Transverse colon (tissue), 4 donors: Measurements from ENCODE around the gene USP48. TPM values are rescaled to one million over a fixed set of nuclear protein-coding genes. Genes with fewer than 3 reads are reported as not detected.

Source experiments
- DNase-seq: peaks from one replicate; pipeline ENCODE4 v3.0.0-alpha.2; 2019
- H3K27ac ChIP-seq, 4 donors: fragments of 200-600 bp; sonication (generic); 2 replicates each; pipeline ENCODE4 v1.5.1; 2016 to 2018; ENCODE audit warnings: inconsistent platforms in 4 of 4
- H3K27me3 ChIP-seq: fragments of 200-600 bp; sonication (generic); 2 replicates; pipeline ENCODE4 v1.5.1; 2017; ENCODE audit warnings: inconsistent platforms
- H3K36me3 ChIP-seq, 4 donors: fragments of 200-600 bp; sonication (generic); 2 replicates each; pipeline ENCODE4 v1.5.1; 2017 to 2019; ENCODE audit warnings: inconsistent platforms in 4 of 4
- H3K4me1 ChIP-seq, 4 donors: fragments of 200-600 bp; sonication (generic); 2 replicates each; pipeline ENCODE4 v1.5.1; 2017 to 2020; ENCODE audit warnings: inconsistent platforms in 4 of 4
- H3K4me3 ChIP-seq, 4 donors: fragments of 200-600 bp; sonication (generic); 1 replicate in 1 of 4; 2 replicates in 3 of 4; pipeline versions ENCODE4 v1.5.1 to v1.6.1; 2017 to 2019; ENCODE audit warnings: inconsistent platforms in 4 of 4
- H3K9me3 ChIP-seq, 2 donors: fragments of 200-600 bp; sonication (generic); 2 replicates each; pipeline ENCODE4 v1.5.1; 2017 to 2019; ENCODE audit warnings: inconsistent platforms in 2 of 2
- CTCF ChIP-seq, 5 experiments: fragments of 200-600 bp in 3 of 5; fragments of 450-650 bp in 2 of 5; sonication (generic) in 3 of 5; IDR thresholded peaks; 1 replicate in 2 of 5; 2 replicates in 3 of 5; pipeline ENCODE4 v1.5.1; 2016 to 2017; ENCODE audit warnings: antibody characterized with exemption in 5 of 5, inconsistent platforms in 3 of 5, mild to moderate bottlenecking in 2 of 5, moderate library complexity in 1 of 5
- EP300 ChIP-seq: sonication (generic); formaldehyde crosslinking; IDR thresholded peaks from one replicate; pipeline ENCODE4 v1.6.1; 2017; ENCODE audit warnings: antibody characterized with exemption, low read depth
- POLR2A ChIP-seq: fragments of 450-650 bp; IDR thresholded peaks from one replicate; pipeline ENCODE4 v1.6.1; 2016; ENCODE audit warnings: antibody characterized with exemption, mild to moderate bottlenecking, moderate library complexity
- POLR2AphosphoS5 ChIP-seq, 3 donors: sonication (generic); formaldehyde crosslinking; IDR thresholded peaks; one replicate each; pipeline ENCODE4 v1.6.1; 2016; ENCODE audit warnings: antibody characterized with exemption in 3 of 3
- WGBS, 2 donors: methylation state at CpG; one replicate each; pipeline ENCODE4 v1.1.5; 2018; ENCODE audit warnings: low coverage in 1 of 2; 5-methylcytosine and 5-hydroxymethylcytosine counted together
- in situ Hi-C, 4 donors: fragments of 200-750 bp; cut with MboI; loops; one replicate each; pipeline versions ENCODE4 v1.15.0 to v1.15.1; 2017; ENCODE audit warnings: low sequenced_read_pairs in 3 of 4, low pct_ligation_motif_present in 1 of 4, low pct_unique_long_range_greater_than_20kb in 1 of 4
- intact Hi-C: fragments of 100-400 bp; cut with DNase I; formaldehyde crosslinking; loops from one replicate; pipeline ENCODE4 v1.15.1; 2023; ENCODE audit warnings: low total_unique reads
- total RNA-seq, 4 donors: library from RNA; depleted of rRNA; stranded (reverse); fragments of >200 nt; gene quantifications; one replicate each; pipeline ENCODE4 v1.1.0, GENCODE V29; 2016

USP48 gene
- total RNA-seq, 4 donors from 2014 or later: 48.4 to 87.3 (median 51.4) TPM

GRCh38 chr1:21644348-21644747 is 138.6 kb downstream of the USP48 start:
- no peak for DNase-seq
- Histone ChIP-seq H3K27me3 (peaks cover 20% of the 10 kb centered on the region), H3K9me3 (no peaks in the 10 kb centered on the region), H3K36me3 (no peaks in the 10 kb centered on the region), H3K4me1 (peaks cover 0 to 2% (median under 1%) of the 10 kb centered on the region in 4 donors), H3K27ac (no peak overlapping the region), H3K4me3 (no peak overlapping the region)
- in situ Hi-C loops: no loop called here
- WGBS, 2 donors: 60 to 81% methylated on average over 1 to 10 of the region's 10 CpGs
- TF ChIP-seq POLR2A: no peak
- TF ChIP-seq POLR2AphosphoS5 (IDR thresholded peaks at IDR 0.05): no peak
- TF ChIP-seq EP300: no peak
- TF ChIP-seq CTCF (IDR thresholded peaks at IDR 0.05): no peak
- intact Hi-C loops: loop anchor here (10.0 kb wide), 1 partner anchor 130 kb away; no protein-coding TSS in a partner anchor

- intact Hi-C loops (loop anchor here (10.0 kb wide), 1 partner anchor 129 kb away; no protein-coding TSS in a partner anchor), in situ Hi-C loops (no loop called here)
- peaks cover 16% of the 10 kb centered on the region for H3K27me3 ChIP-seq
- no peak overlapping the region for H3K4me3 ChIP-seq
- 78 to 84% methylated on average over 3 to 5 of the region's 5 CpGs for WGBS, 2 donors
- TF ChIP-seq POLR2A (no peak), POLR2AphosphoS5 (IDR thresholded peaks at IDR 0.05) (no peak), EP300 (no peak), CTCF (IDR thresholded peaks at IDR 0.05) (no peak)
- no peak overlapping the region for H3K27ac ChIP-seq
- H3K4me1 ChIP-seq: peaks cover 0 to 7% (median under 1%) of the 10 kb centered on the region in 4 donors
- no peaks in the 10 kb centered on the region for H3K9me3 ChIP-seq
- no peak for DNase-seq
- H3K36me3 ChIP-seq: no peaks in the 10 kb centered on the region
Measured at GRCh38 chr1:21643624-21644023, 139.3 kb downstream of the USP48 start.

GRCh38 chr1:21641967-21642739 is 140.8 kb downstream of the USP48 start:
- Histone ChIP-seq H3K27ac (no peak overlapping the region), H3K4me1 (peaks cover 0 to 6% (median 0%) of the 10 kb centered on the region in 4 donors), H3K27me3 (peaks cover 9% of the 10 kb centered on the region), H3K9me3 (no peaks in the 10 kb centered on the region), H3K36me3 (no peaks in the 10 kb centered on the region), H3K4me3 (no peak overlapping the region)
- intact Hi-C loops: loop anchor here (10.0 kb wide), 1 partner anchor 127 kb away; no protein-coding TSS in a partner anchor
- no peak for TF ChIP-seq POLR2AphosphoS5 (IDR thresholded peaks at IDR 0.05)
- TF ChIP-seq EP300: no peak
- no peak for TF ChIP-seq POLR2A
- no peak for TF ChIP-seq CTCF (IDR thresholded peaks at IDR 0.05)
- in situ Hi-C loops: no loop called here
- no peak for DNase-seq
- 88 to 89% methylated on average over 8 to 19 of the region's 19 CpGs for WGBS, 2 donors

- Histone ChIP-seq H3K27me3 (peaks cover 7% of the 10 kb centered on the region), H3K9me3 (no peaks in the 10 kb centered on the region), H3K27ac (no peak overlapping the region), H3K4me1 (peaks cover 0 to 6% (median 0%) of the 10 kb centered on the region in 4 donors), H3K36me3 (no peaks in the 10 kb centered on the region), H3K4me3 (no peak overlapping the region)
- TF ChIP-seq CTCF (IDR thresholded peaks at IDR 0.05) (no peak), POLR2A (no peak), EP300 (no peak), POLR2AphosphoS5 (IDR thresholded peaks at IDR 0.05) (no peak)
- in situ Hi-C loops (no loop called here), intact Hi-C loops (loop anchor here (10.0 kb wide), 1 partner anchor 127 kb away; no protein-coding TSS in a partner anchor)
- 89 to 100% methylated on average over 1 to 6 of the region's 6 CpGs for WGBS, 2 donors
- no peak for DNase-seq
Measured at GRCh38 chr1:21641537-21641936, 141.4 kb downstream of the USP48 start.
